ENCODE results near the gene BDP1.
"Not testable (repeated sequence)": the region's sequence is repeated elsewhere in the genome, so short reads cannot be mapped to it uniquely, and the experiment has no call there.

BDP1 gene

DNA sequence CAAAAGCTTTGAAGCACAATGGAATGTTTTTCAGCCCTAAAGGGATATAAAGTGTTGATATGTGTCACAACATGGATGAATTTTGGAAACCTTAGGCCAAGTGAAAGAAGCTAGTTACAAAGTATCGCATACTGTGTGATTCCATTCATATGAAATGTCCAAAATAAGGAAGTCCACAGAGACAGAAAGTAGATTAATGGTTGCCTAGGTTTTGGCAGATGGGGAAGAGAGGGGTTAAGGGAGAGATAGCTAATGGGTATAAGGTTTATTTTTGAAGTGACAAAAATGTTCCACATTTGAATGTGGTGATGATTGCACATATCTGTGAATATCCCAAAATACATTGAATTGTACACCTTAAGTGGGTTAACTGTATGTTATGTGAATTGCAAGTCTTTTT, 74.2 kb downstream of the BDP1 start:
- Histone ChIP-seq H3K9me3 (ENCODE audit: control insufficient read depth, low read length) (no peaks in the 10 kb centered on the region), H3K27me3 (replicated peaks; ENCODE audit: control insufficient read depth, insufficient read depth, low read length) (no peaks in the 10 kb centered on the region), H3K4me3 (ENCODE audit: low read length) (no peak overlapping the region), H3K4me1 (ENCODE audit: control insufficient read depth, insufficient read depth, low read length) (peaks cover 24% of the 10 kb centered on the region), H3K9ac (ENCODE audit: low read length) (no peak overlapping the region), H3K36me3 (ENCODE audit: control insufficient read depth, insufficient read depth, low read length, severe bottlenecking) (peaks cover 1% of the 10 kb centered on the region)
- no peak for DNase-seq (ENCODE audit: low read depth)

DNA sequence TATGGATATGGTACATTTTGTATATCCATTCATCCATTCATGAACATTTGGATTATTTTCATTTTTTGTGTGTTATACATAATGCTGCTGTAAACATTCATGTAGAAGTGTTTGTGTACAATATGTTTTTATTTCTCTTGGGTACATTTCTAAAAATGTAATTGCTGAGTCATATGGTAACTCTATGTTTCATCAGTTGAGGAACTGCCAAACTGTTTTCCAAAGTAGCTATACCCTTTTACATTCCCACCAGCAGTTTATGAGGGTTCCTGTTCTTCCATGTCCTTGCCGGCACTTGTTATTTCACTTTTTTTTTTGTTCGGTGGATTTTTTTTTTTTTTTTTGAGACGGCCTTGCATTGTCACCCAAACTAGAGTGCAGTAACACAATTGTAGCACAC, 77.7 kb downstream of the BDP1 start:
- Histone ChIP-seq H3K4me1 (ENCODE audit: control insufficient read depth, insufficient read depth, low read length) (peaks cover 29% of the 10 kb centered on the region), H3K9me3 (ENCODE audit: control insufficient read depth, low read length) (no peaks in the 10 kb centered on the region), H3K4me3 (ENCODE audit: low read length) (no peak overlapping the region), H3K27me3 (replicated peaks; ENCODE audit: control insufficient read depth, insufficient read depth, low read length) (no peaks in the 10 kb centered on the region), H3K9ac (ENCODE audit: low read length) (no peak overlapping the region), H3K36me3 (ENCODE audit: control insufficient read depth, insufficient read depth, low read length, severe bottlenecking) (peaks cover 9% of the 10 kb centered on the region)
- peak; percentile 65 for DNase-seq (ENCODE audit: low read depth)

DNA sequence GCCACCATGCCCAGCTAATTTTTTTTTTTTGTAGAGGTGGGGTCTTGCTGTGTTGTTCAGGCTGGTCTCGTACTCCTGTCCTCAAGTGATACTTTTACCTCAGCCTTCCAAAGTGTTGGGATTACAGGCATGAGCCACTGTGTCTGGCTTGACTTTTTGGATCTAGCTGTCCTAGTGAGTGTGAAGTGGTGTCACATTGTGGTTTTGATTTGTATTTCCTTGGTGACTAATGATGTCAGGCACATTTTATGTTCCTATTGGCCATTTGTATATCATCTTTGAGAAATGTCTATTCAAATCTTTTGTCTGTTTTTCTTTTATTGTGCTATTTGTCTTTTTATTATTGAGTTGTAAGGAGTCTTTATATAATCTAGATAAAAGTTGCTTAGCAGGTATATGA, 78.2 kb downstream of the BDP1 start:
- DNase-seq (ENCODE audit: low read depth): peak; percentile 68
- H3K36me3 ChIP-seq (ENCODE audit: control insufficient read depth, insufficient read depth, low read length, severe bottlenecking): peaks cover 10% of the 10 kb centered on the region
- no peak overlapping the region for H3K9ac ChIP-seq (ENCODE audit: low read length)
- no peaks in the 10 kb centered on the region for H3K9me3 ChIP-seq (ENCODE audit: control insufficient read depth, low read length)
- H3K4me3 ChIP-seq (ENCODE audit: low read length): no peak overlapping the region
- peaks cover 25% of the 10 kb centered on the region for H3K4me1 ChIP-seq (ENCODE audit: control insufficient read depth, insufficient read depth, low read length)
- H3K27me3 ChIP-seq (replicated peaks; ENCODE audit: control insufficient read depth, insufficient read depth, low read length): no peaks in the 10 kb centered on the region

DNA sequence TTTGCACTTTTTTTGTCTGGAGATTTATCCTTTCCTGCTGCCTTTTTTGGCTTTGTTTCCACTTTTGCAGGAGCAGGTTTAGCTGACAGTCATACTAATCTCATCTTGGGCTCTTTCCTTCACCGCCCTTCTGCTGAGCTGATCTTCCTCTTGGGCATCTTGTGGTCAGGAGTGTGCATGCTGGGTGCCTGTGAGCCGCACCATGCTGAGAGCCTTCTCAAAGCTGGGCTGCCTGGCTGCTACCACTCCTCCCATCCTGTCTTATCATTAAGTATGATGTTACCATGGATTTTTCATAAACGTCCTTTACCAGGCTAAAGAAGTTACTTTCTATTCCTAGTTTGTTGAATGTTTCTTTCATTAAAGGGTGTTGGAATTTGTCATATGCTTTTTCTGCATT, 82.2 kb downstream of the BDP1 start:
- Histone ChIP-seq H3K9ac (ENCODE audit: low read length) (no peak overlapping the region), H3K9me3 (ENCODE audit: control insufficient read depth, low read length) (no peaks in the 10 kb centered on the region), H3K4me3 (ENCODE audit: low read length) (no peak overlapping the region), H3K27me3 (replicated peaks; ENCODE audit: control insufficient read depth, insufficient read depth, low read length) (no peaks in the 10 kb centered on the region), H3K36me3 (ENCODE audit: control insufficient read depth, insufficient read depth, low read length, severe bottlenecking) (peaks cover 47% of the 10 kb centered on the region), H3K4me1 (ENCODE audit: control insufficient read depth, insufficient read depth, low read length) (peaks cover 24% of the 10 kb centered on the region)
- DNase-seq (ENCODE audit: low read depth): no peak

DNA sequence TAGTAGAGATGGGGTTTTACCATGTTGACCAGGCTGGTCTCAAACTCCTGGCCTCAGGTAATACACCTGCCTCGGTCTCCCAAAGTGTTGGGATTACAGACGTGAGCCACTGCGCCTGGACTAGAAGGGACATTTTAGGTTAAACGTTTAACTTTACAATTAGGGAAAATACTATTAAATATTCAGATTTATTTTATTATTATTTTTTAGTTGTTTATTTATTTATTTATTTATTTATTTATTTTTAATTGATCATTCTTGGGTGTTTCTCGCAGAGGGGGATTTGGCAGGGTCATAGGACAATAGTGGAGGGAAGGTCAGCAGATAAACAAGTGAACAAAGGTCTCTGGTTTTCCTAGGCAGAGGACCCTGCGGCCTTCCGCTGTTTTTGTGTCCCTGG, 95.4 kb downstream of the BDP1 start:
- not testable (repeated sequence) for DNase-seq (ENCODE audit: low read depth); H3K9me3 ChIP-seq (ENCODE audit: control insufficient read depth, low read length); H3K27me3 ChIP-seq (replicated peaks; ENCODE audit: control insufficient read depth, insufficient read depth, low read length); H3K4me3 ChIP-seq (ENCODE audit: low read length); H3K9ac ChIP-seq (ENCODE audit: low read length); H3K4me1 ChIP-seq (ENCODE audit: control insufficient read depth, insufficient read depth, low read length)
- peaks cover 76% of the 10 kb centered on the region for H3K36me3 ChIP-seq (ENCODE audit: control insufficient read depth, insufficient read depth, low read length, severe bottlenecking)

DNA sequence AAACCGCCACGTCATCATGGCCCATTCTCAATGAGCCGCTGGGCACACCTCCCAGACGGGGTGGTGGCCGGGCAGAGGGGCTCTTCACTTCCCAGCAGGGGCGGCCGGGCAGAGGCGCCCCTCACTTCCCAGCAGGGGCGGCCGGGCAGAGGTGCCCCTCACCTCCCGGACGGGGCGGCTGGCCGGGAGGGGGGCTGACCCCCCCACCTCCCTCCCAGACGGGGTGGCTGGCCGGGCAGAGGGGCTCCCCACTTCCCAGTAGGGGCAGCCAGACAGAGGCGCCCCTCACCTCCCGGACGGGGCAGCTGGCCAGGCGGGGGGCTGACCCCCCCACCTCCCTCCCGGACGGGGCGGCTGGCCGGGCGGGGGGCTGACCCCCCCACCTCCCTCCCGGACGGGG, 96.1 kb downstream of the BDP1 start:
- H3K9ac ChIP-seq (ENCODE audit: low read length); DNase-seq (ENCODE audit: low read depth); H3K4me1 ChIP-seq (ENCODE audit: control insufficient read depth, insufficient read depth, low read length); H3K27me3 ChIP-seq (replicated peaks; ENCODE audit: control insufficient read depth, insufficient read depth, low read length); H3K4me3 ChIP-seq (ENCODE audit: low read length); H3K9me3 ChIP-seq (ENCODE audit: control insufficient read depth, low read length): not testable (repeated sequence)
- peaks cover 74% of the 10 kb centered on the region for H3K36me3 ChIP-seq (ENCODE audit: control insufficient read depth, insufficient read depth, low read length, severe bottlenecking)

DNA sequence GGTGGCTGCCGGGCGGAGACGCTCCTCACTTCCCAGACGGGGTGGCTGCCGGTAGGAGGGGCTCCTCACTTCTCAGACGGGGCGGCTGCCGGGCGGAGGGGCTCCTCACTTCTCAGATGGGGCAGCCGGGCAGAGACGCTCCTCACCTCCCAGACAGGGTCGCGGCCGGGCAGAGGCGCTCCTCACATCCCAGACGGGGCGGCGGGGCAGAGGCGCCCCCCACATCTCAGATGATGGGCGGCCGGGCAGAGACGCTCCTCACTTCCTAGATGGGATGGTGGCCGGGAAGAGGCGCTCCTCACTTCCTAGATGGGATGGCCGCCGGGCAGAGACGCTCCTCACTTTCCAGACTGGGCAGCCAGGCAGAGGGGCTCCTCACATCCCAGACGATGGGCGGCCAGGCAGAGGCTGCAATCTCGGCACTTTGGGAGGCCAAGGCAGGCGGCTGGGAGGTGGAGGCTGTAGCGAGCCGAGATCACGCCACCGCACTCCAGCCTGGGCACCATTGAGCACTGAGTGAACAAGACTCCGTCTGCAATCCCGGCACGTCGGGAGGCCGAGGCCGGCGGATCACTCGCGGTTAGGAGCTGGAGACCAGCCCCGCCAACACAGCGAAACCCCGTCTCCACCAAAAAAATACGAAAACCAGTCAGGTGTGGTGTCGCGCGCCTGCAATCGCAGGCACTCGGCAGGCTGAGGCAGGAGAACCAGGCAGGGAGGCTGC, 96.7 kb downstream of the BDP1 start:
- H3K36me3 ChIP-seq (ENCODE audit: control insufficient read depth, insufficient read depth, low read length, severe bottlenecking): peaks cover 74% of the 10 kb centered on the region
- not testable (repeated sequence) for H3K4me1 ChIP-seq (ENCODE audit: control insufficient read depth, insufficient read depth, low read length); H3K27me3 ChIP-seq (replicated peaks; ENCODE audit: control insufficient read depth, insufficient read depth, low read length); DNase-seq (ENCODE audit: low read depth); H3K9me3 ChIP-seq (ENCODE audit: control insufficient read depth, low read length); H3K4me3 ChIP-seq (ENCODE audit: low read length); H3K9ac ChIP-seq (ENCODE audit: low read length)

DNA sequence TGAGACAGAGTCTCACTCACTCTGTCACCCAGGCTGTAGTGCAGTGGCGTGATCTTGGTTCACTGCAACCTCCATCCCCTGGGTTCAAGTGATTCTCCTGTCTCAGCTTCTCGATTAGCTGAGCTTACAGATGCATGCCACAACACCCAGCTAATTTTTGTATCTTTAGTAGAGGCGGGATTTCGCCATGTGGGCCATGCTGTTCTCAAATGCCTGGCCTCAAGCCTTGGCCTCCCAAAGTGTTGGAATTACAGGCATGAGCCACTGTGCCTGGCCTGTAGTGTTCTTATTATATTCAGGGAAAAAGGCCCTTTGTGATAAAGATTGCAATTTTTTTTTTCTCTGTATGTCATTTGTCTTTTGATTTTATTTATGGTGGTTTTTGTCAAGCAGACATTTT, 107.7 kb downstream of the BDP1 start:
- no peak for DNase-seq (ENCODE audit: low read depth)
- Histone ChIP-seq H3K4me1 (ENCODE audit: control insufficient read depth, insufficient read depth, low read length) (no peaks in the 10 kb centered on the region), H3K9ac (ENCODE audit: low read length) (no peak overlapping the region), H3K27me3 (replicated peaks; ENCODE audit: control insufficient read depth, insufficient read depth, low read length) (no peaks in the 10 kb centered on the region), H3K9me3 (ENCODE audit: control insufficient read depth, low read length) (no peaks in the 10 kb centered on the region), H3K4me3 (ENCODE audit: low read length) (no peak overlapping the region), H3K36me3 (ENCODE audit: control insufficient read depth, insufficient read depth, low read length, severe bottlenecking) (peaks cover 71% of the 10 kb centered on the region)

DNA sequence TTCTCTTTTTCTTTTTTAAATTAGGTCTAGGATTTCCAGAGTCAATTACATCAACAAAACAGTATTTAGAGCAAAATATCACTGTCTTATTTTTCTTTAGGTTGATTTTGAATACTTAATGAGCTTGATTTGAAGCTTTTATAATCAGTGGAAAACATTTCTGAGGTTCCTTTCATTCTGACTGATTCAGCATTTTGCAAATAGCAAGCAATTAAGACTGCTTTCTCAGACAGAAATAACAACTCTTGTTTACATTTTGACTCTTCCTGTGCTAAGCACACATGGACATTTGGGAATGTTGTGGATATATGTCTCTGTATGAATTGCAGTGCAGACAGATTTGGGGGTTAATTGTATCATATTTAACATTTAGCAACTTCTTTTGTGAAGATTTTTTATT, 109.4 kb downstream of the BDP1 start:
- Histone ChIP-seq H3K9ac (ENCODE audit: low read length) (no peak overlapping the region), H3K9me3 (ENCODE audit: control insufficient read depth, low read length) (no peaks in the 10 kb centered on the region), H3K4me1 (ENCODE audit: control insufficient read depth, insufficient read depth, low read length) (no peaks in the 10 kb centered on the region), H3K27me3 (replicated peaks; ENCODE audit: control insufficient read depth, insufficient read depth, low read length) (no peaks in the 10 kb centered on the region), H3K4me3 (ENCODE audit: low read length) (no peak overlapping the region), H3K36me3 (ENCODE audit: control insufficient read depth, insufficient read depth, low read length, severe bottlenecking) (peaks cover 65% of the 10 kb centered on the region)
- peak; percentile 9 for DNase-seq (ENCODE audit: low read depth)

DNA sequence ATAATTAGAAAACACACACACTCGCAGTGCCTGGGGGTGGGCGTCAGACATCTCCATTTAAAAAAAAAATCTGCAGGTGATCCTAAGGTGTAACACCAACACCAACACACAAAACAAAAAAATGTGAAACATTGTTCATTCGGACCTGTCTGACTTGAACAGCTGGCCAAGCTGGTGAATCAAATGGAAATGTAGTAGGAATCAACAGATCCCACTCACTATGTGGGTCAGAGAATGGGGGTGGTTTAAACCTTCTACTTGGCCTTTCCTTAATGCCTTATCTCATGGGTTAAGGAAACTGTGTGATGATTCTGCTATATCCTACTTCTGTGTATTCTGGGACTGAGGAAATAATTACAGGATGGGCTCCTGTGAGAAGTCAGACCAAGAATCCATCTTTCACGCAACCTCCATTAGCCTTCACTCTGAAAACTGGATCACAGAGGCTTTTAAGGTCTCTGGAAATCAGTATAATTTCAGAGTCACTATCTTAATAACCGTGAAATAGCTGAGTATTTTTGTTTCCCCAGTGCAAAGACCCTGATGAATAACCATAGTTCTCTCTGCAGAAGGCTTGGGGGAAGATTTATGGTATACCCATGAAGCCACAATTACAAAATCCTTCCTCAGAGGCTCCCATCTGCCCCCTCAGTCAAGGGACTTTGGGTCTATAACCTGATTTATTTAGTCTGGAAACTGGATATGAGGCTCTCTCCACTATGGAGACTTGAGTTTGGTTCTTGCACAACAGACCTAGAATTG, 114.5 kb downstream of the BDP1 start:
- H3K36me3 ChIP-seq (ENCODE audit: control insufficient read depth, insufficient read depth, low read length, severe bottlenecking): peaks cover 23% of the 10 kb centered on the region
- H3K27me3 ChIP-seq (replicated peaks; ENCODE audit: control insufficient read depth, insufficient read depth, low read length): no peaks in the 10 kb centered on the region
- no peaks in the 10 kb centered on the region for H3K9me3 ChIP-seq (ENCODE audit: control insufficient read depth, low read length)
- no peak for DNase-seq (ENCODE audit: low read depth)
- no peak overlapping the region for H3K4me3 ChIP-seq (ENCODE audit: low read length)
- peaks cover 8% of the 10 kb centered on the region for H3K4me1 ChIP-seq (ENCODE audit: control insufficient read depth, insufficient read depth, low read length)
- no peak overlapping the region for H3K9ac ChIP-seq (ENCODE audit: low read length)

DNA sequence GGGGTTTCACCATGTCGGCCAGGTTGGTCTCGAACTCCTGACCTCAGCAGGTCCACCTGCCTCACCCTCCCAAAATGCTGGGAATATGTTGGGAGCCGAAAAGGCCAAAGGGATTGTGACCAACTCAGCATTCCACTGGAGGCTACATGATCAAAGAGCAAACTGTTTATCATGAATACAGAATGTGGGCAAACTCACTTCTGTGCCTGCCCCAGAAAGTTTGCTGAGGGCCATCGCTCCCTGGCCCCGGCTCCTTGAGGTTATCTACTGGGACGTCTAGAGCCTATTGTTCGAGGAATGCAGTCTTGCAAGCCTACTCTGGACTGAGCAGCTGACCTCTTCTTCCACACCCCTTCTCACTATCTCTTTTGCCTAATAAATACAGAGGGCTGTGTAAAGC, 116.4 kb downstream of the BDP1 start:
- not testable (repeated sequence) for H3K9me3 ChIP-seq (ENCODE audit: control insufficient read depth, low read length); H3K27me3 ChIP-seq (replicated peaks; ENCODE audit: control insufficient read depth, insufficient read depth, low read length); H3K4me3 ChIP-seq (ENCODE audit: low read length); H3K4me1 ChIP-seq (ENCODE audit: control insufficient read depth, insufficient read depth, low read length); H3K9ac ChIP-seq (ENCODE audit: low read length); DNase-seq (ENCODE audit: low read depth)
- H3K36me3 ChIP-seq (ENCODE audit: control insufficient read depth, insufficient read depth, low read length, severe bottlenecking): peaks cover 20% of the 10 kb centered on the region
